Measurements from ENCODE around the gene ZNF688. TPM values are rescaled to one million over a fixed set of nuclear protein-coding genes. Genes with fewer than 3 reads are reported as not detected.

Gene ZNF688
- total and polyA plus RNA-seq, 2 experiments from 2014 or later, result 22.0 to 25.0 TPM

DNA sequence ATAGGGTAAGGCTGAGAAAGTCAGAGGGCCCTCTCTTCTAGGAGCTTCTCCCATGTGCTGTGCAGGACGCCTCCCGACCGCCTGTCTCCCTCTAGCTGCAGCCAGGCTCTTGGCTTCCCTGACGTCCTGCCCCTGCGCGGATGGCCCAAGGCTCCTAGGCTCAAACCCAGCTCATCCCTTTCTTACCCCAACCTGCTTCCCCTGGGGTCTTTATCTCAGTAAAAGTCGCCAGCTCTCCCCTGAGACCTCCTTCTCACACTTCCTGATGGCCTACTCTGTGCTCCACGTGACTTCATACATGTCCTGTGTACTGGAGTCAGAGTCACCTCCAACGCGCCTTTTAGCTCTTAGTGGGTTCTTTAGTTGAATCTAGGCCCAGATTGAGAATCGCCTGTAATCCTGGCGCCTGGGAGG, 35.7 kb downstream of the ZNF688 start:
- peak overlapping the region; percentile 87 for H3K27ac ChIP-seq
- H3K4me1 ChIP-seq (ENCODE audit: low read depth), result peaks cover 16% of the 10 kb centered on the region
- no peaks in the 10 kb centered on the region for H3K36me3 ChIP-seq
- TF ChIP-seq, protein P1, sequence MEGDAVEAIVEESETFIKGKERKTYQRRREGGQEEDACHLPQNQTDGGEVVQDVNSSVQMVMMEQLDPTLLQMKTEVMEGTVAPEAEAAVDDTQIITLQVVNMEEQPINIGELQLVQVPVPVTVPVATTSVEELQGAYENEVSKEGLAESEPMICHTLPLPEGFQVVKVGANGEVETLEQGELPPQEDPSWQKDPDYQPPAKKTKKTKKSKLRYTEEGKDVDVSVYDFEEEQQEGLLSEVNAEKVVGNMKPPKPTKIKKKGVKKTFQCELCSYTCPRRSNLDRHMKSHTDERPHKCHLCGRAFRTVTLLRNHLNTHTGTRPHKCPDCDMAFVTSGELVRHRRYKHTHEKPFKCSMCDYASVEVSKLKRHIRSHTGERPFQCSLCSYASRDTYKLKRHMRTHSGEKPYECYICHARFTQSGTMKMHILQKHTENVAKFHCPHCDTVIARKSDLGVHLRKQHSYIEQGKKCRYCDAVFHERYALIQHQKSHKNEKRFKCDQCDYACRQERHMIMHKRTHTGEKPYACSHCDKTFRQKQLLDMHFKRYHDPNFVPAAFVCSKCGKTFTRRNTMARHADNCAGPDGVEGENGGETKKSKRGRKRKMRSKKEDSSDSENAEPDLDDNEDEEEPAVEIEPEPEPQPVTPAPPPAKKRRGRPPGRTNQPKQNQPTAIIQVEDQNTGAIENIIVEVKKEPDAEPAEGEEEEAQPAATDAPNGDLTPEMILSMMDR (IDR thresholded peaks at IDR 0.05; ENCODE audit: low read depth, low read length), result peak; percentile 78
- H3K4me3 ChIP-seq, result peak overlapping the region; percentile 48
- H3K27me3 ChIP-seq, result no peaks in the 10 kb centered on the region
- no peaks in the 10 kb centered on the region for H3K9me3 ChIP-seq (ENCODE audit: low read depth)
- DNase-seq (ENCODE audit: low read depth in 1 of 2, low spot score in 1 of 2), result peak; percentile 75 to 83

DNA sequence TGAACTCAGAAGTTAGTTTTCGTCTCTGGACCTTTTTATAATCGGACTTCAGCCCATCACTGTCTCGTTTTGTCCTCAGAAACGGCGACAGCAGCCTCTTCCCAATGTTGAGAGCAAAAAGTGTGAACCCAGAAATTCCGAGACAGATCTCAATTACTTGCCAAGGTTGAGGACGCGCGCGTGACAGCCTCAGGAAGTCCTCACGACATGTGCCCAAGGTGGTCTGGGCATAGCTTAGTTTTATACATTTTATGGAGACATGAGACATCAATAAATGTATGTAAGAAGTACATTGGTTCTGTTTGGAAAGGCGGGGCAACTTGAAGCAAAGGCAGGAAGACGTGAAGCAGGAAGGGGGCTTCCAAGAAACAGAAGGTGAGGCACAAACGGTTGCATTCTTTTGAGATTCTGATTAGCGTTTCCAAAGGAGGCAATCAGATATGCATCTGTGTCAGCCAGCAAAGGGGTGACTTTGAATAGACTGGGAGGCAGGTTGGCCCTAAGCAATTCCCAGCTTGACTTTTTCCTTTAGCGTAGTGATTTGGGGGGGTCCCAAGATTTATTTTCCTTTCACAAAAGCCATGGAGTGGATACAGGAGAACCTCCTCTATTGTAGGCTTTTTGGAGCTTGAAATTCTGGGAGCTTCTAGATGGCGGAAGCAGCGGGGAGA, 36.3 kb downstream of the ZNF688 start:
- Histone ChIP-seq H3K27me3 (no peaks in the 10 kb centered on the region), H3K9me3 (ENCODE audit: low read depth) (no peaks in the 10 kb centered on the region), H3K4me3 (peak overlapping the region; percentile 48), H3K36me3 (no peaks in the 10 kb centered on the region), H3K4me1 (ENCODE audit: low read depth) (peaks cover 16% of the 10 kb centered on the region), H3K27ac (peak overlapping the region; percentile 87)
- DNase-seq (ENCODE audit: low read depth in 1 of 2, low spot score in 1 of 2), result peak in 1 of 2 donors; percentile 37
- TF ChIP-seq, protein P1 (IDR thresholded peaks at IDR 0.05; ENCODE audit: low read depth, low read length), result no peak

DNA sequence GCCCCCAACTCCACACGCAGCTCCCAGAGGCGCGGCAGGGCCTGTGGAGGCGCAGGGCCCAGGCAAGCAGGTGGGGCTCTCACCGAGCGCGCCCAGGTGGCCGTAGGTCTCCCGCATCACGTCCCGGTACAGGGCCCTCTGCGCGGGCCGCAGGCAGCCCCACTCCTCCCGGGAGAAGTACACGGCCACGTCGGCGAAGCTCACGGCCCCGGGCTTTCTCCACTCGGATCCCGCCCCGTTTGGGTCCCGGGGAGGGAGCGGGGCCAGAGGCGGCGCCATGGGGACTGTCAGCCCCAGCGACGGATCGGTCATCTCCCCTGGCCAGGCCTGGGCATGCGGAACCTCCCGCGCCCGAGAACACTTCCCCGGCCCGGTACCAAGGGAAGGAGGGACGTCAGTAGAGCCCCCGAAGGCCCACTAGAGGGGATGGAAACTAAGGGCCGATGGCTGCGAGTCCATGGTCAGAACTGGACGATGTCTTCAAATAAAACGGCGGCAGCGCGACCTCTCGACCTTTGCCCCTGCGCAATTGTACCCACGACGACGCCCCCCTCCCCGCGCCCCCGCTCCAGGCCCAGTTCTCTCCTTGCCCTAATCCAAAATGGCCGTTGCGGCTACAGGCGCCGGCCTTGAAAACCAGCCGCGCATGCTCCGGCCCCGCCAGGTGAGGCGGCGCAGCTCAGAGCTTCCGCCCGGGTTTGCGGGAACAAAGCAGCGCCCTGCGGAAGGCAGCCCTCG, 37.0 kb downstream of the ZNF688 start, which contains the start of gene ZNF747:
Gene ZNF747, minus strand, starts transcription at position 491 of the 738 bp plus-strand sequence. Its CDS starts 179 bp downstream, at position 312.
- peak; percentile 87 to 91 for DNase-seq (ENCODE audit: low read depth in 1 of 2, low spot score in 1 of 2)
- Histone ChIP-seq H3K4me1 (ENCODE audit: low read depth) (peaks cover 9% of the 10 kb centered on the region), H3K9me3 (ENCODE audit: low read depth) (no peaks in the 10 kb centered on the region), H3K36me3 (no peaks in the 10 kb centered on the region), H3K4me3 (peak within 1 kb of the TSS; percentile 48), H3K27me3 (no peaks in the 10 kb centered on the region), H3K27ac (peak within 1 kb of the TSS; percentile 87)
- TF ChIP-seq, protein P1 (IDR thresholded peaks at IDR 0.05; ENCODE audit: low read depth, low read length), result no peak

DNA sequence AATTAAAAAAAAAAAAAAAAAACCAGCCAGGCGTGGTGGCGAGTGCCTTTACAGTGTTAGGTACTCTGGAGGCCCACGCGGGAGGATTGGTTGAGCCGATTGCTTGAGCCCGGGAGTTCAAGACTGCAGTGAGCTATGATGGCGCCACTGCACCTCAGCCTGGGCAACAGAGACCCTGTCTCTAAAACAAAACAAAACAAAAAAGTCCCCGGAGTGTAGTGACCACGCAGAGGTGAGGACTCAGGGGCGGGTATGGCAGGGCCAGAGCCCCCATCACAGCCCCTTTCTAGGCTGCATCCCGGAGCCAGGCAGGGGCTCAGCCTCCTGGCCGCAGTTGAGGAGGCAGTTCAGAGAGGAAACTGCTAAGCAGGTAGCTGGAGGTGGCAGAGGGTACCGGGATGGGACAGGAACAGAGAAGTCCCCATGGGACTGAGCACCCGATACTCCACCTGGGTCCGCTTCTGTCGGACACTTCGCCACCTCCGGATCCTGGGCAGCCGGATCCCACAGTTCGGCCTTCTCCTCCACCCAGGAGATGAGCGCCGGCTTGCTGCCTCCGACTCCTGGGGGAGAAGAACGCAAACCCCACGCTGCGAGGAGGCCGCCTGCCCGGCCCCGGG, 37.7 kb downstream of the ZNF688 start:
- TF ChIP-seq, protein P1 (IDR thresholded peaks at IDR 0.05; ENCODE audit: low read depth, low read length), result no peak
- Histone ChIP-seq H3K36me3 (no peaks in the 10 kb centered on the region), H3K4me3 (peak overlapping the region; percentile 48), H3K4me1 (ENCODE audit: low read depth) (peaks cover 2% of the 10 kb centered on the region), H3K9me3 (ENCODE audit: low read depth) (no peaks in the 10 kb centered on the region), H3K27ac (peak overlapping the region; percentile 87), H3K27me3 (no peaks in the 10 kb centered on the region)
- no peak for DNase-seq (ENCODE audit: low read depth in 1 of 2, low spot score in 1 of 2)

DNA sequence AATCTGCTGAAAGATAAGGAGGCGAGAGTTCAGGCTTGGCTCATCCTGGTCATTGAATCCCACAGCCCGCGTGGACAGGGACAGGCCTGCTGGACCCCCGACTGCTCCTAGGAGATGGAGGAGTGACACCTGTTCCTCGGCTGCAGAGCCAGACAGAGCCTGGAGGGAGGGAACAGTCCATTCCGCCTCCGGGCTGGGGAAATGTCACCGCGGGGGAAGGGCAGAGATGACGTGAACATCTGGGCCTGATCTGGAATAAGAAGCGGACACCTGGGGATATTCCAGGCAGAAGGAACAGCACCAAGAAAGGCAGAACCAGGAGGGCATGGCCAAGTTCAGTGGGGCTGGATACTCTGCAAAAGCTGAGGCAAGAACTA, 38.4 kb downstream of the ZNF688 start:
- no peaks in the 10 kb centered on the region for H3K4me1 ChIP-seq (ENCODE audit: low read depth)
- no peak overlapping the region for H3K27ac ChIP-seq
- no peaks in the 10 kb centered on the region for H3K36me3 ChIP-seq
- no peaks in the 10 kb centered on the region for H3K27me3 ChIP-seq
- peak overlapping the region; percentile 48 for H3K4me3 ChIP-seq
- H3K9me3 ChIP-seq (ENCODE audit: low read depth), result no peaks in the 10 kb centered on the region
- TF ChIP-seq, protein P1 (IDR thresholded peaks at IDR 0.05; ENCODE audit: low read depth, low read length), result no peak
- no peak for DNase-seq (ENCODE audit: low read depth in 1 of 2, low spot score in 1 of 2)

Data from cardiac muscle cell (in vitro differentiated cells and primary cell).